Mesodermal cell (in vitro differentiated cells): ENCODE data around the gene TPP2.

Experiments used
- H3K27ac ChIP-seq: 2 replicates; pipeline ENCODE4 v1.7.0; 2013; ENCODE audit warnings: mild to moderate bottlenecking, low read depth, low read length, moderate library complexity; ENCODE audit not compliant: severe bottlenecking
- H3K36me3 ChIP-seq: 2 replicates; pipeline ENCODE4 v1.7.1; 2013; ENCODE audit warnings: mild to moderate bottlenecking, low read length, moderate library complexity; ENCODE audit not compliant: control insufficient read depth, insufficient read depth
- H3K4me1 ChIP-seq: one replicate; pipeline ENCODE4 v1.7.1; 2013; ENCODE audit warnings: mild to moderate bottlenecking, low read length; ENCODE audit not compliant: insufficient read depth, control insufficient read depth, poor library complexity, severe bottlenecking
- H3K4me3 ChIP-seq: 2 replicates; pipeline ENCODE4 v1.7.0; 2013; ENCODE audit warnings: low read length, control low read depth, mild to moderate bottlenecking; ENCODE audit not compliant: insufficient read depth, poor library complexity, severe bottlenecking; ENCODE audit errors: extremely low read depth
- H3K9me3 ChIP-seq: 2 replicates; pipeline ENCODE4 v1.7.1; 2013; ENCODE audit warnings: mild to moderate bottlenecking, low read length, moderate library complexity; ENCODE audit not compliant: control insufficient read depth
- WGBS, 2 experiments: methylation state at CpG; one replicate each; pipeline ENCODE4 v1.1.5; 2013; ENCODE audit warnings: missing lambda C conversion rate in 2 of 2; ENCODE audit not compliant: insufficient coverage in 2 of 2; 5-methylcytosine and 5-hydroxymethylcytosine counted together

Gene TPP2

GRCh38 chr13:102702965-102703725 is 106.4 kb downstream of the TPP2 start:
- H3K4me1 ChIP-seq, result peaks cover 7% of the 10 kb centered on the region
- H3K27ac ChIP-seq, result no peak overlapping the region
- no peak overlapping the region for H3K4me3 ChIP-seq
- no peaks in the 10 kb centered on the region for H3K36me3 ChIP-seq
- 94 to 96% methylated on average over 8 of the region's 8 CpGs for WGBS, 2 experiments
- H3K9me3 ChIP-seq, result peaks cover 6% of the 10 kb centered on the region

- Histone ChIP-seq H3K36me3 (no peaks in the 10 kb centered on the region), H3K4me3 (no peak overlapping the region), H3K27ac (no peak overlapping the region), H3K4me1 (peaks cover 7% of the 10 kb centered on the region), H3K9me3 (peaks cover under 1% of the 10 kb centered on the region)
Measured at GRCh38 chr13:102703726-102704035, 106.9 kb downstream of the TPP2 start.

GRCh38 chr13:102704238-102705058 is 107.7 kb downstream of the TPP2 start:
- WGBS, 2 experiments, result 84 to 91% methylated on average over 2 to 5 of the region's 6 CpGs
- Histone ChIP-seq H3K4me1 (peaks cover 7% of the 10 kb centered on the region), H3K4me3 (no peak overlapping the region), H3K27ac (no peak overlapping the region), H3K9me3 (no peaks in the 10 kb centered on the region), H3K36me3 (no peaks in the 10 kb centered on the region)

- Histone ChIP-seq H3K36me3 (no peaks in the 10 kb centered on the region), H3K4me1 (peaks cover 7% of the 10 kb centered on the region), H3K27ac (no peak overlapping the region), H3K4me3 (no peak overlapping the region), H3K9me3 (no peaks in the 10 kb centered on the region)
- 87 to 100% methylated on average over 1 to 2 of the region's 4 CpGs for WGBS, 2 experiments
Measured at GRCh38 chr13:102707467-102707866, 110.7 kb downstream of the TPP2 start.

GRCh38 chr13:102708211-102708610 is 111.4 kb downstream of the TPP2 start:
- H3K27ac ChIP-seq, result no peak overlapping the region
- H3K4me1 ChIP-seq, result peaks cover 6% of the 10 kb centered on the region
- no peak overlapping the region for H3K4me3 ChIP-seq
- 100% methylated on average over 1 of the region's 2 CpGs; no CpG with 5 or more reads in 1 of the 2 experiments for WGBS, 2 experiments
- no peaks in the 10 kb centered on the region for H3K36me3 ChIP-seq
- H3K9me3 ChIP-seq, result no peaks in the 10 kb centered on the region

GRCh38 chr13:102708991-102709390 is 112.2 kb downstream of the TPP2 start:
- H3K4me3 ChIP-seq, result no peak overlapping the region
- no peaks in the 10 kb centered on the region for H3K9me3 ChIP-seq
- peaks cover 3% of the 10 kb centered on the region for H3K4me1 ChIP-seq
- no peak overlapping the region for H3K27ac ChIP-seq
- WGBS, 2 experiments, result 83% methylated on average over 1 of the region's 2 CpGs; no CpG with 5 or more reads in 1 of the 2 experiments
- H3K36me3 ChIP-seq, result no peaks in the 10 kb centered on the region

- no peak overlapping the region for H3K27ac ChIP-seq
- peaks cover 3% of the 10 kb centered on the region for H3K4me1 ChIP-seq
- H3K9me3 ChIP-seq, result no peaks in the 10 kb centered on the region
- no peaks in the 10 kb centered on the region for H3K36me3 ChIP-seq
- no peak overlapping the region for H3K4me3 ChIP-seq
Measured at GRCh38 chr13:102709536-102709935, 112.8 kb downstream of the TPP2 start.

GRCh38 chr13:102710261-102710679 is 113.5 kb downstream of the TPP2 start:
- no peak overlapping the region for H3K4me3 ChIP-seq
- 92 to 94% methylated on average over 9 of the region's 9 CpGs for WGBS, 2 experiments
- H3K27ac ChIP-seq, result no peak overlapping the region
- H3K9me3 ChIP-seq, result no peaks in the 10 kb centered on the region
- no peaks in the 10 kb centered on the region for H3K36me3 ChIP-seq
- H3K4me1 ChIP-seq, result peaks cover 3% of the 10 kb centered on the region

GRCh38 chr13:102715447-102715846 is 118.7 kb downstream of the TPP2 start:
- Histone ChIP-seq H3K4me1 (no peaks in the 10 kb centered on the region), H3K27ac (no peak overlapping the region), H3K9me3 (no peaks in the 10 kb centered on the region), H3K4me3 (no peak overlapping the region), H3K36me3 (no peaks in the 10 kb centered on the region)
- 100% methylated on average over 1 of the region's 1 CpG; no CpG with 5 or more reads in 1 of the 2 experiments for WGBS, 2 experiments

- no peaks in the 10 kb centered on the region for H3K36me3 ChIP-seq
- no peaks in the 10 kb centered on the region for H3K4me1 ChIP-seq
- 65 to 77% methylated on average over 1 to 2 of the region's 2 CpGs for WGBS, 2 experiments
- H3K9me3 ChIP-seq, result no peaks in the 10 kb centered on the region
- H3K27ac ChIP-seq, result no peak overlapping the region
- H3K4me3 ChIP-seq, result no peak overlapping the region
Measured at GRCh38 chr13:102718746-102719145, 122.0 kb downstream of the TPP2 start.

GRCh38 chr13:102721800-102722231 is 125.0 kb downstream of the TPP2 start:
- no peaks in the 10 kb centered on the region for H3K4me1 ChIP-seq
- no peaks in the 10 kb centered on the region for H3K9me3 ChIP-seq
- 100% methylated on average over 1 of the region's 1 CpG for WGBS, 2 experiments
- H3K27ac ChIP-seq, result no peak overlapping the region
- H3K4me3 ChIP-seq, result no peak overlapping the region
- no peaks in the 10 kb centered on the region for H3K36me3 ChIP-seq
